Urothelium cell line (cell line): Measurements from ENCODE around the gene PDE3A.
"Not testable (repeated sequence)": the region's sequence is repeated elsewhere in the genome, so short reads cannot be mapped to it uniquely, and the experiment has no call there.

ENCODE experiments used
- DNase-seq: peaks from one replicate; pipeline ENCODE4 v3.0.0; 2011; ENCODE audit warnings: low spot score, mixed read lengths
- FAIRE-seq: peaks from 2 replicates; lab custom pipeline; 2011; peaks lifted over from hg19 to GRCh38; lab: Jason Lieb, UNC

PDE3A gene

DNA sequence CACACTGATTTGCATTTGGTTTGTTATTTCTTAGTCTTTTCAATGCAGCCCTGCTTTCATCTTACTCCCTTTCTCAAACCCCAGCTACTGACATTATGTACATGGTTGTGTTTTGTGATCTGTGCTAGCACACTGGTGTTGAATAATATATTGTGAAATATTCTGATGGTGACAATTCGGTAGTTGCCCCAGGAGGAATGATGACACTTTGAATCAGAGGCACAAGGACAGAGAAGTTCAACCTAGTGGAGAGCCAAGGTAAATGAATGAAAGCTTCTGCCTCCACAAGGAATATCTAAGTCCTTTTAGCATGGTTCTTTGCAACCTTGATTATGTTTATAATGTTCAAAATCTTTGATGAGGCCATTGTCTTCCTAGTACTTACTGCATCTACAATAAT, 159.9 kb downstream of the PDE3A start:
- no peak for FAIRE-seq
- no peak for DNase-seq

DNA sequence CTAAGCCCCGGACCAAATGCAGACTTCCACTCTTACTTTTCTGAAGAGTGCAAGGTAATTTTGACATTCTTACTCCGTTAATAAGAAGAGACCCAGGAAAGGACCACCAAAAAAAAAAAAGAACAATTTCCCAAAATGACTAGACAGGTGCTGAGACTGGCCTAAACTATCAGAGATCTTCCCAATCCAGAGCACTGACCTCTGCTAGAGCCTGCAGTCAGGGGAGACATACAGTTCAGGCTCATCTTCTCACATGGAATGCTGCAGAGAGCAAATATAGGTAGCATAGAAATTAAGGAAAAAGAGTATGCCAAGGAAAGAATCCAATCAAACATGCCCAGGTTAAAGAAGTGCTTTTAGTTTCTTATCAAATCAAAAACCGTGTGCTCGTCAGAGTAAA, 177.9 kb downstream of the PDE3A start:
- DNase-seq: no peak
- no peak for FAIRE-seq

DNA sequence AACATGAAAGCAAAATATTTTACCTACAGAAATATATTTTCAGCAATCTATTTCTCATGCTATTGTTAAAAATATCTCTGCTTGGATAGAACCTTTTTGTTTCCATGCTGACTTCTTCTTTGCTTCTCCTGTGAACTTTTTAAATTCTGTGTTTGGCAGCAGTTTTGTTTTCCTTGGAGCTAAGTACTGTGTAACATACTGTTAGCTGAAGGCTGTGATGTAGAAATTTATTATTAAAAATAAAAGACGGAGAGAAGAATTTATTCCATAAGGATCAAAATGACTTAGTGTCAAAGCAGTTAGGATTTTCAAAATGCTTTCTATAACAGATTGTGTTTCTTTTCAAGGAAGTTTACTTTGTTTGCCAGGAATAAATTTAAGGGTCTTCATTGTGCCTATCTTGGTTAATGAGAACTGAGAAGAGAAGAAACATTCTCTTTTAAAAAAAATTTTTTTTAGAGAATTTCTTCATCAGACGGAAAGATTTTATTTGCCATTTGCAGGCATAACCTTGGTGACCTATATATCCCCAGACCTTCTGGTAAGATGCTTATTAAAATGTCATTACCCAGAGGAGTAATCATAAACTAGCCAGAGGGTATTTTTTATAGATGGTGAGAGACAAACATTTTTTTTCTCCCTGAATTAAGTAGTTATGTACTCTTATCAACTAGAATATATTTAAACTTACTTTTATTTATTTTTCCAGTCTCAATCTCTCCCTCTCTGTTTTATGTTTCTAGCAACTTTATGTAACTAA, 179.7 kb downstream of the PDE3A start:
- FAIRE-seq (no peak), DNase-seq (no peak)

DNA sequence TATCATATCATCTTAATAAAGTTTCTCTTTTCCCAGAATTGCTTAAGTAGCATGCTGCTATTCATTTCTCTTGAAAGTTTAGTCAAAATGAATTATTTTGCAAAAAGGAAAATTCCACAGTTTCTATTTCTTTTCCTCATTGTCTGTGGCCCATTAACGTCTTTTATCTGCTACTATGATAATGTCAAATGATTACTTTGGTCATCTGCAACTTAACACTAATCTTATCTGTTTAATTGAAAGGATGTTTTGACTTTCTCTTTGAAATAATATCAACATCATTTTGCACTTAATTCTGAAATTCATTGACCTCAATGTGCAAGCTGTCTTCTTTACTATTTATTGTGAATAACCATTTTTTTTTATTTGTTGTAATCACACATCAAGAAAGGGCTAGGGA, 180.3 kb downstream of the PDE3A start:
- FAIRE-seq (no peak), DNase-seq (no peak)

DNA sequence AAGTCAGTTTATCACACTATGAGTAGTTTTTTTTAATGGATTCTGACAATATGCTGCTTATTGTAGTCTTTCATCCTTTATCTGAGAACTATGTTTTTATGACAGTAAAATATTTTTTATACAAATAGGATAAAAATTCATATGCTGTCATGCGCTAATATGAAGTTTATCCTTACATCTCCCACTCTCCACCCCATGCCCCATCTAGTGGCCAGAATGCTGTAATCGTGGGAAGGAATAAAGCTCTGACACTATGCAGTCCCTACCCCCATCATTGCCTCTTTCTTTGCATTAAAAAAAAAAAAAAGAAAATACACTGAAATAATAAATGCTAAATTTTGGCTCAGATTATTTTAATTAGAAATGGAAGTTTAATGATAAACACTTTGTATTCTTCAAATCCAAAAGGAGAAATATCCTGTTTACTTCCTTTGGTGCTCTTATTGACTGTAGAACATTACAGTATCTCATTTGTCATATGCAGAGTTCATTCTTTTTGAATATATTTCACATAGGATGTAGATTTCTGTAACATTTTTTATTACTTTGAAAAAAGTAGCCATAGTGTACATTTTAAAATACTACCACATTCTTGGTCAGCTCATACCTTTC, 180.9 kb downstream of the PDE3A start:
- peak; percentile 15 for DNase-seq
- no peak for FAIRE-seq

DNA sequence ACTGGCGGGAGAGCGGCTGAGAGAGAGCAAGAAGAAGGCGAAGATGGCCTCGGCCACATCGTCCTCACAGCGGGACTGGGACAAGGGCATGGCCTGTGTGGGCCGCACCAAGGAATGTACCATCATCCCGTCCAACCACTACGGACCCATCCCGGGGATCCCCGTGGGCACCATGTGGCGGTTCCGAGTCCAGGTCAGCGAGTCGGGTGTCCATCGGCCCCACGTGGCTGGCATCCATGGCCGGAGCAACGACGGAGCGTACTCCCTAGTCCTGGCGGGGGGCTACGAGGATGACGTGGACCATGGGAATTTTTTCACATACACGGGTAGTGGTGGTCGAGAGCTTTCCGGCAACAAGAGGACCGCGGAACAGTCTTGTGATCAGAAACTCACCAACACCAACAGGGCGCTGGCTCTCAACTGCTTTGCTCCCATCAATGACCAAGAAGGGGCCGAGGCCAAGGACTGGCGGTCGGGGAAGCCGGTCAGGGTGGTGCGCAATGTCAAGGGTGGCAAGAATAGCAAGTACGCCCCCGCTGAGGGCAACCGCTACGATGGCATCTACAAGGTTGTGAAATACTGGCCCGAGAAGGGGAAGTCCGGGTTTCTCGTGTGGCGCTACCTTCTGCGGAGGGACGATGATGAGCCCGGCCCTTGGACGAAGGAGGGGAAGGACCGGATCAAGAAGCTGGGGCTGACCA, 183.6 kb downstream of the PDE3A start:
- peak; percentile 83 for FAIRE-seq
- not testable (repeated sequence) for DNase-seq

DNA sequence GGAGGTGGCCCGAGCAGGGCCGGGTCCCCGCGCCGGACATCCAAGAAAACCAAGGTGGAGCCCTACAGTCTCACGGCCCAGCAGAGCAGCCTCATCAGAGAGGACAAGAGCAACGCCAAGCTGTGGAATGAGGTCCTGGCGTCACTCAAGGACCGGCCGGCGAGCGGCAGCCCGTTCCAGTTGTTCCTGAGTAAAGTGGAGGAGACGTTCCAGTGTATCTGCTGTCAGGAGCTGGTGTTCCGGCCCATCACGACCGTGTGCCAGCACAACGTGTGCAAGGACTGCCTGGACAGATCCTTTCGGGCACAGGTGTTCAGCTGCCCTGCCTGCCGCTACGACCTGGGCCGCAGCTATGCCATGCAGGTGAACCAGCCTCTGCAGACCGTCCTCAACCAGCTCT, 184.2 kb downstream of the PDE3A start:
- FAIRE-seq: not testable (repeated sequence)

DNA sequence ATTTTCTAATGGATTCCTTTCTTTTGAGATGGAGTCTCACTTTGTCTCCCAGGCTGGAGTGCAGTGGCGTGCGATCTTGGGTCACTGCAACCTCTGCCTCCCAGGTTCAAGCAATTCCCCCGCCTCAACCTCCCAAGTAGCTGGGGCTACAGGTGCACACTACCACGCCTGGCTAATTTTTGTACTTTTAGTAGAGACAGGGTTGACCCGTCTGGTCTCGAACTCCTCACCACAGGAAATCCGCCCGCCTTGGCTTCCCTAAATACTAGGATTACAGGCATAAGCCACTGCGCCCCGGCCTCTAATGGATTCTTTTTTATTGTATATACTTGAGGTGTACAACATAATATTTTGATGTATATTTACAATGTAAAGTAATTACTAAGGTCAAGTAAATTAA, 186.7 kb downstream of the PDE3A start:
- DNase-seq (no peak), FAIRE-seq (no peak)

More for the DNA sequence above, 184.2 kb downstream of the PDE3A start:
- not testable (repeated sequence) for DNase-seq

DNA sequence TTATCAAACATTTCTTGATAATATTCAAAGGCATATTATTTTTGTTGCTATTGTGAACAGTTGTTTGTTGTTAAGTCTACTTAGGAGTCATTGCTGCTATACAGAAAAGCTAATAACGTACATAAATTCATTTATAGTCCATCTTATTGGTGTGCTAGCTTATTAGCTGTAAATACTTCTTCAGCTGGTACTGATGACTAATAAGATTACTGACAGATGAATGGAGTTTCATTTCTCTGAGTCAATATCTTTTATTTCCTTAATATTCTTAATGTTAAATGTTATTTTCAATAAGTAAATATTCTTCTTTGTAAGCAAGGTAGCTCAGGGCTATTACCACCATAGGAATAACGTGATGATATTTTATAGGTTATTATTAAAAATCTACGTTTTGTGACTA, 187.4 kb downstream of the PDE3A start:
- no peak for DNase-seq
- no peak for FAIRE-seq

DNA sequence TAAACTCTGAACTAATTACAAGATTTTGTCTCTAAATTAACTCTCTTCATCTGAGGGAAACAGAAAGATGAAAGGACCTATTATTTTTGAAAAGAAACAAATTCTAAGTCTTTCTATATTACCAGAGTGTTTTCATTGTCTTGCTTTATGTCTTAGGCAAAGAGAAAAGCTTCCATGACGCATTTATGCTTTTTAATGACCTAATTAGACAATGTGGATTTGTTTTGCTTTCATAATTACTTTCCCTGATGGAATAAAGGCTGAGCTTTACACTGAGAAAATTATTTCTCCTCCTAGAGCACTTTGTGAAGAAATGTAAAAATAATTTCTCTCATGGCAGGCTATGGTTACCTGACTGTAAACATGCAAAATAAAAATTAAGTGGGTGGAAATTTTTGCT, 188.8 kb downstream of the PDE3A start:
- FAIRE-seq (no peak), DNase-seq (no peak)

DNA sequence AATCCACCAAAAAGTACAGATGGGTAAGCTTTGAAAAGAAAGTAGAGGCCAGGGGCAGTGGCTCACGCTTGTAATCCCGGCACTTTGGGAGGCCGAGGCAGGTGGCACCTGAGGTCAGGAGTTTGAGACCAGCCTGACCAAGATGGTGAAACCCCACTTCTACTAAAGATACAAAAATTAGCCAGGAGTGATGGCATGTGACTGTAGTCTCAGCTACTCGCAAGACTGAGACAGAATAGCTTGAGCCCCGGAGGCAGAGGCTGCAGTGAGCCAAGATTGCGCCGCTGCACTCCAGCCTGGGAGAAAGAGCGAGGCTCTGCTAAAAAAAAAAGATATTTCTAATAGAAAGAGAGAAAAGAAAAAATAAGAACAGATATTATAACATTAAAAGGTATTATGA, 192.6 kb downstream of the PDE3A start:
- no peak for DNase-seq
- no peak for FAIRE-seq

DNA sequence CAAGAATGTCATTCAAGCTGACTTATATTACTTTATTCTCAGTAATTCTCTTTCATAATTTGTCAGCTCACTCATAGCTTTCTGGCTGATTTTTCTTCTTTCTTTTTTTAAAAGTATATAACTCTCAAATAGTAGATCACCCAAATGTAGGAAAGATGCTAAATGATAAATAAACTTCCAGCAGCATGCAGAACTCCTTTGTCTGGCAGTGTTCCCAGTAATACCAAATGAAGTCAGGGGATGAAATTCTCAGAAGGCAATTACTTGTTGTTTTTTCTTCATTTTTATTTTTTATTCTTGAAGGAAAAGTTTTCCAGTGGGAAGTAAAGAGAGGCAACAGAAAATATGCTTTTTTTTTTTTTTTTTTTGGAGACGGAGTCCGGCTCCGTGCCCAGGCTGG, 193.5 kb downstream of the PDE3A start:
- DNase-seq (no peak), FAIRE-seq (no peak)

DNA sequence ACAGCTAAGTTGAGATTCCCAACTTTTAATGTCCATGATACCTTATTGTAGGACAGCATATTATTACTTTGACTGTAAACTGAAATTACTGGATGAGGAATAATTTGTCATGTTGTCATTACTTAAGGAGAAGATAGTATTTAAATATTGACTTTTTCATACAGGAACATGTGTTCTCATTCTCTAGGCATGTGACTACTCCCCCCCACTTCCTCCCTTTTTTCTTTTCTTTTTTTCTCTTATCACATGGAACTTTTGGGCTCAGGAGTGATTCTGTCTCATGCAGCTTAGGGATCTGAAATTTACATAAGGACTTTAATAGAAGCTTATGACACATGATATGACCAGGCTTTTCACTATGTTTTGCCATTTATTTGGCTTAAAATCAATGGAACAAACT, 199.1 kb downstream of the PDE3A start:
- FAIRE-seq (no peak), DNase-seq (no peak)

DNA sequence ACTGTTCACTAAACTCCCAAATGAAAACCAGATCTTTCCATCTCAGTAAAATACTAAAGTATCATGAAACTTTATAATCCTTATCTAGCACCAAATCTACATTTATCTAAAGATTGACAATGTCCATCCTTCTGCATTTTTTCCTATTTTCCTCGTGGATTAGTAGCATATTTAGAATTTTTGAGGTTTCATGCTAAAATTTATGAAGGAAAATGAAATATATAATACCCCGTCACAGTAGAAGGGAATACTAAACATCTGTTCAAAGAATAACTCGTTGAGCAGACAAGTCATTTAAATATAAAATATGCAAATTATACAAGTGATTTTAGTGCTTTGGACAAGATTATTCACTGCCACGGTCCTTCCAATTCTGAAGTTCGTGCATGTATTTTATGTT, 204.1 kb downstream of the PDE3A start:
- FAIRE-seq (no peak), DNase-seq (no peak)

DNA sequence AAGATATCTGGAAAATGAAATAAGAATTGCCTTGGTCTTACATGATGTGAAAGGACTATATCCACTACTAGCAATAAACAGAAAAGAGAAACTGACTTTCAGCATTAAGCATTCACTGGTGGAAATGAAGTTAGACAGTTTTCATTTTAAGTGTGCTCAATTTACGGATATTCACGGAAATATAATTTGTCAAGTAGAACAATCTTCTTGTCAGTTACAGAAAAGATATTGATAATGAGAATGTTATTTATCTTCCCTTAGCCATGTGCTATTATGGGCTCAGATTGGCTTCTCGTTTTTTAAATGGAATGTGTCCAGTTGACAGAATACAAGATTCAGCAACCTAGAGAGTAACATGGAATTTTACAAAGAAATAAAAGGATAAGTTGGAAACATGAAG, 208.2 kb downstream of the PDE3A start:
- no peak for FAIRE-seq

DNA sequence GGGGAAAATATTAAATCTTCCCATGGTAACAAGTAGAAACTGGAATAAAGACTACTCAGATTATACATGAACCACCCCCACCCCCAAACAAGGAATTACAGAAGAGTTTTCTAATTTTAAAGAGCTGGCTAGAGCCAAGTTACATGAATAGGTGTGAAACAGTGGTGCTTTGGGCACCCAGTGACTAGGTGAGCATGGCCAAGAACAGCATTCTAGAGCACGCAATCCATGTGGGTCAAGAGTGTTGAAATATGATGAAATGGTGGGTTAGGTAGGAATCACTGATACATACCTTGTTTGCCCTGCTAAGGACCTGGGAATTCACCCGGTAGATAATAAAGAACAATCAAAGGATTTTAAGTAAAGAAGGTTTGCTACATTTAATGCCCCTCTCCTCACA, 208.7 kb downstream of the PDE3A start:
- no peak for FAIRE-seq
- DNase-seq: no peak

More for the DNA sequence above, 208.2 kb downstream of the PDE3A start:
- no peak for DNase-seq

DNA sequence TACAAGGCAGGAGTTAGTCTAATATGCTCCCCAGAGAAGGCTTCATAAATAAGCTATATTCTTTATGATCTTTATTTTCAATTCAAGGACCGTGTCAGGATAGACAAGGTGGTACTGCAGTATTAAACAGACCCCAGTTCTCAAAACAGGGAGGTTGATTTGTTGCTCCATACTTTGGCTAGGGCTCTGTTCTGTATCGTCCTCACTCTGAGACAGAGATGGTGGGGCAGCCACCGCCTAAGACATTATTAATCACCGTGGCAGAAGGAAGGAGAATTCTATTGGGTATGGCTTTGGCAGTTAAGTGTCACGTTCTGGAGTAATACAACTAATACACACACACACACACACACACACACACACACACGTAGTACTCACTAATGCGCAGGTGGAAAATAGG, 209.8 kb downstream of the PDE3A start:
- DNase-seq: no peak
- FAIRE-seq: no peak

DNA sequence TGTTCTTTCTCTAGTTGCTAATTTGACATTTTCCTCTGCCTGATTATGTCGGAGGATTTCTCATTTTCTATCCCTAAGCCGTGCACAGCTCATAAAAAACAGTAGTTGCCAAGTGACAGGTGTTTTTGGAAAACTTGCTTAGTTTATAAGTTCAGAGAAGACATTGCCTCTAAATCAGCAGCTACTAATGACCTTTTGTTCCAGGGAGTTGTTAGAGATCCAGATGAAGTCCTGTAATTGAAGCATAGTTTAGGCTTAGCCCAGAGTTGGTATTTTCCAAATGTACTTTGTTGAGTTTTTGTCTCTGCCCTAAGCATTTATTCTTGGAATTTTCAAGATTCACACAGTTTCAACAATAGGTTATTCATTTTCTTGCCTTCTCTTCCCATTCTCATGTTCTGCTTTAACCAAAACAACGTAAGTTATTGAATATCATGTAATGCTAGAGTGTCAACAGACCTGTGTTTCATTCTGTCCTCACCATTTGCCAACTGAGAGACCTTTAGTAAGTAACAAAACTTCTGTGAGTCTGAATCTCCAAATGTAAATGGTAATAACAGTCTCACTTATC, 216.8 kb downstream of the PDE3A start:
- no peak for DNase-seq
- FAIRE-seq: no peak

DNA sequence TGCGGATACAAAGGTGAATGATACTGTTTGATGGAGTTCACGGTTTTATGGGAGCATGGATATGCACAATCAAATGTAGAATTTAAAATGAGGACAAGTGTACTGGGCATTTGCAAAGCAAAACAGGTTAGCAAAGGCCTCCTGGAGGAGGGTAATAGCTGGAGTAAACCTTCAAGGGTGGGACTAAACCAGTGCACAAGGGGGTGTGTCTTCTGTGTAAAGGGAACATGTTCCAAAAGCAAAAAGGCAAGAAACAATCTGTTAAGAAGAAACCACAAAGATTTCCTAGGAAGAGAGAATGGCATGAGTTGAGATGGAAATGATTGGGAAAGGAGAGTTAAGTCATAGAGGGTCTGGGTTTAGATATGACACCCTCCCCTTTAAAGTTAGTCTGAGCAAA, 217.6 kb downstream of the PDE3A start:
- FAIRE-seq: no peak
- DNase-seq: no peak

DNA sequence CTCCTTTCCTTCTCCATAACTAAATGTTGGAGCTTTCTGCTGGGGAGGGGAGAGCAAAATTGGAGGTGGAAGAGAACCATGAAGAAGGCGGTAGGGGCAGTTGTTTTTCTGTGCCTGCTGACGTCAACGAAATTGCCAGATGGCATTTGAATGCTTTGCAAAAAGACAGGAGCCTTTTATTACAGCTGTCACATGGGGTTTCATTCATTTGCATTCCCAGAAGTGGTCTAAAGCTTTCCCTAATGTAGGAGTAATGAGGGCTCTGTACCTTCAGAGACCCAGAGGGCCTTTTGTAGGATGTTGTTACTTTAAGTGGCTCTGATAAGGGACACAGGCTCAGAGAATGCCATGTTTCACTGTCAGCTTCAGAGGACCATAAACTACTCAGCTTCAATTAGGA, 219.7 kb downstream of the PDE3A start:
- FAIRE-seq (no peak), DNase-seq (no peak)

DNA sequence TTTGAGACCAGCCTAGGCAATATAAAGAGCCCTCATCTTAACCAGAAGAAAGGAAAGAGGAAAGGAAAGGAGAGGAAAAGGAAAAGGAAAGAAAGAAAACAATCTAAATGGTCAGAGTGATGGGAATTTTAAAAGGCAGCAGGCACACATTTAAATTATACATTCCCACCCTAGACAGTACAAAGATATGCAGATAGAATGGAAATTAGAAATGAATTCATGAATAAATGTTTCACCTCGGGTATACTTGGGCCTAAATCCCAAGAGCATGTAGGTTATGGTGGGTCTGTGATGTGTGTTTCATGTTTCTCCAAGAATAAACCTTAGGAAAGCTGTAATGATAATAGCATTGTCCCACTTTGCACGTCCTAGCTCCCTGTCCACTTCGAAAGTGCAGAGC, 222.2 kb downstream of the PDE3A start:
- no peak for DNase-seq
- no peak for FAIRE-seq

DNA sequence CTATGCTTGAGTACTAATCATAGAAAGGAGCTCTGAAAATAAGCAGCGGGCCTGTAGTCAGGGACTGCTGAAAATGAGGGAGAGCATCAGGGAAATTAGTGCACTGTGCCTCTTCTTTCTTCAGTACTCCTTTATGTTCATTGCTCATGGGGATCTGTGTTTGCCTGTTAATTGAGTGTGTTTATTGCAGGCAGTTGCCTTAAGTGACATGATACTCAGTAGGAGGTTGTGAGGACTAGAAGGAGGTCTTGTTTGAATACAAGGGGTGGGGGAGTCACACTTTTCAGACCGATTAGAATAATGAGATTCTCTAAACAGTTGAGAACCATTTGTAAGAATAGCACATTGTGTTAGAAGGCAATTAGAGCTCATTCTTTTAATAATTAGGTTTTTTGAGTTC, 224.2 kb downstream of the PDE3A start:
- DNase-seq: no peak
- FAIRE-seq: no peak
